VCaP (cell line): Measurements from ENCODE around the gene STX7.

Source experiments
- H3K27ac ChIP-seq: fragments of 450-650 bp; 2 replicates; pipeline ENCODE4 v1.5.1; 2017
- TF ChIP-seq, protein P1 (sequence below): fragments of 450-650 bp; conservative IDR thresholded peaks from 2 replicates; pipeline ENCODE4 v1.5.1; 2017; ENCODE audit warnings: mild to moderate bottlenecking, moderate library complexity

The STX7 gene

GRCh38 chr6:132411296-132411695 is 101.6 kb downstream of the STX7 start:
- TF ChIP-seq, protein P1, sequence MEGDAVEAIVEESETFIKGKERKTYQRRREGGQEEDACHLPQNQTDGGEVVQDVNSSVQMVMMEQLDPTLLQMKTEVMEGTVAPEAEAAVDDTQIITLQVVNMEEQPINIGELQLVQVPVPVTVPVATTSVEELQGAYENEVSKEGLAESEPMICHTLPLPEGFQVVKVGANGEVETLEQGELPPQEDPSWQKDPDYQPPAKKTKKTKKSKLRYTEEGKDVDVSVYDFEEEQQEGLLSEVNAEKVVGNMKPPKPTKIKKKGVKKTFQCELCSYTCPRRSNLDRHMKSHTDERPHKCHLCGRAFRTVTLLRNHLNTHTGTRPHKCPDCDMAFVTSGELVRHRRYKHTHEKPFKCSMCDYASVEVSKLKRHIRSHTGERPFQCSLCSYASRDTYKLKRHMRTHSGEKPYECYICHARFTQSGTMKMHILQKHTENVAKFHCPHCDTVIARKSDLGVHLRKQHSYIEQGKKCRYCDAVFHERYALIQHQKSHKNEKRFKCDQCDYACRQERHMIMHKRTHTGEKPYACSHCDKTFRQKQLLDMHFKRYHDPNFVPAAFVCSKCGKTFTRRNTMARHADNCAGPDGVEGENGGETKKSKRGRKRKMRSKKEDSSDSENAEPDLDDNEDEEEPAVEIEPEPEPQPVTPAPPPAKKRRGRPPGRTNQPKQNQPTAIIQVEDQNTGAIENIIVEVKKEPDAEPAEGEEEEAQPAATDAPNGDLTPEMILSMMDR = no peak
- no peak overlapping the region for H3K27ac ChIP-seq

GRCh38 chr6:132410830-132411229 is 102.1 kb downstream of the STX7 start:
- H3K27ac ChIP-seq = no peak overlapping the region
- TF ChIP-seq, protein P1 = no peak

GRCh38 chr6:132405143-132405915 is 107.6 kb downstream of the STX7 start:
- no peak overlapping the region for H3K27ac ChIP-seq
- TF ChIP-seq, protein P1 = no peak

GRCh38 chr6:132404736-132405135 is 108.2 kb downstream of the STX7 start:
- H3K27ac ChIP-seq = no peak overlapping the region
- TF ChIP-seq, protein P1 = no peak

GRCh38 chr6:132404330-132404729 is 108.6 kb downstream of the STX7 start:
- no peak overlapping the region for H3K27ac ChIP-seq
- TF ChIP-seq, protein P1 = no peak

GRCh38 chr6:132401618-132402285 is 111.2 kb downstream of the STX7 start:
- H3K27ac ChIP-seq = no peak overlapping the region
- TF ChIP-seq, protein P1 = no peak

- TF ChIP-seq, protein P1 = no peak
- no peak within 1 kb of the TSS for H3K27ac ChIP-seq
Observed at GRCh38 chr6:132400883-132401617, 111.9 kb downstream of the STX7 start, which contains the start of gene MOXD1. TSS of gene MOXD1 (minus strand) at chr6:132401475. CDS start at chr6:132401426, 49 bp downstream.
